Brain microvascular endothelial cell (primary cell): ENCODE results near the gene TMEM59.

Source experiments
- DNase-seq: peaks from one replicate; pipeline ENCODE4 v3.0.0-alpha.2; 2020
- H3K27ac ChIP-seq: fragments of 250-450 bp; sonication (Bioruptor Pico); 2 replicates; pipeline ENCODE4 v1.5.1; 2020; ENCODE audit warnings: mild to moderate bottlenecking, moderate library complexity
- H3K27me3 ChIP-seq: fragments of 250-450 bp; sonication (Bioruptor Pico); replicated peaks from 2 replicates; pipeline ENCODE4 v1.5.1; 2020; ENCODE audit warnings: mild to moderate bottlenecking
- H3K36me3 ChIP-seq: fragments of 250-450 bp; sonication (Bioruptor Pico); replicated peaks from 2 replicates; pipeline ENCODE4 v1.5.1; 2020; ENCODE audit warnings: mild to moderate bottlenecking
- H3K4me3 ChIP-seq: 2 replicates; pipeline ENCODE4 v1.5.1; 2011; ENCODE audit warnings: low read depth, mild to moderate bottlenecking, control low read depth, low read length, moderate library complexity
- CTCF ChIP-seq: IDR thresholded peaks from 2 replicates; pipeline ENCODE4 v1.5.1; 2011; ENCODE audit warnings: low read depth, mild to moderate bottlenecking, moderate library complexity, low read length, control low read depth, inconsistent platforms; ENCODE audit errors: missing control alignments
- in situ Hi-C: cut with HindIII; loops from 2 replicates; pipeline ENCODE4 v1.10.0; 2017; ENCODE audit warnings: low sequenced_read_pairs, low pct_ligation_motif_present

Gene TMEM59

GRCh38 chr1:53979712-53980450, 73.1 kb downstream of the TMEM59 start:
- Histone ChIP-seq H3K27ac (no peak overlapping the region), H3K36me3 (no peaks in the 10 kb centered on the region), H3K4me3 (no peak overlapping the region), H3K27me3 (no peaks in the 10 kb centered on the region)
- no peak for DNase-seq
- in situ Hi-C loops = no loop called here
- TF ChIP-seq CTCF = no peak
